HG02981 (cell line): ENCODE data around the gene C10orf67.
"Not testable (repeated sequence)": the region's sequence is repeated elsewhere in the genome, so short reads cannot be mapped to it uniquely, and the experiment has no call there.

ENCODE experiments used
- ATAC-seq: cut with Tn5 transposase; IDR thresholded peaks from one replicate; pipeline ENCODE4 v1.9.1; 2021; ENCODE audit warnings: mild to moderate bottlenecking, moderate library complexity; ENCODE audit not compliant: unreplicated experiment

The C10orf67 gene

DNA sequence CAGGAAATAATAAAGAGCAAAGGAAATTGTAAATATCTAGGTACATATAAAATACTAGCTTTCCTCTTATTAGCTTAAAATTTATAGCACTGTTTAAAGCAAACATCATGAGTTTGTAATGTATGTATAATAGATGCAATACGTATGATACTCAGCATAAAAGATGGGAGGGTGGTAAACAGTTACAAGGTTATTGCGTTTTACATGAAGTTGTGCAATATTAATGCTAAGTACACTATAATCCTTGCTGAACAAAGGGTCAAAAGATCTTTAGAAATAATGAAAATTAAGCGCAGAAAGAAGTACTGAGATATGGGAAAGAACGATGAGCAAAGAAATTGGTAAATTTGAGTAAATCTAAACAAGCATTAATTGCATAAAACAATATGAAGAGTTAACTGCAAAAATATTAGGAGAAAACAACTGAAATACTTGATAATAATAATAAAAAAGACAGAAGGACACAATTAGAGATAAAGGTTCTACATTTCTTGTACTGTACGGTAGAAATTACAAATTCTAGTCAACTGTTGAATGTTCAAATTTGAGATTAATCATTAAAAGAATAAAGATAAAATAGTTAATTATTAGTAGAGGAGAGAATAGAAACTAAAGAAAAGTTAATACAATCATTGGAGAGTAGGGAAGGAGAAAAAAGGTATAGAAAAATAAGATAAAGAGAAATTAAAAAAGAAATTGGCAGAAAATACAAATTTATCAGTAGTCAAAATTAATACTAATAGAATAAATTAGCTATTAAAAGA is 17.9 kb downstream of the C10orf67 start:
- no peak for ATAC-seq

DNA sequence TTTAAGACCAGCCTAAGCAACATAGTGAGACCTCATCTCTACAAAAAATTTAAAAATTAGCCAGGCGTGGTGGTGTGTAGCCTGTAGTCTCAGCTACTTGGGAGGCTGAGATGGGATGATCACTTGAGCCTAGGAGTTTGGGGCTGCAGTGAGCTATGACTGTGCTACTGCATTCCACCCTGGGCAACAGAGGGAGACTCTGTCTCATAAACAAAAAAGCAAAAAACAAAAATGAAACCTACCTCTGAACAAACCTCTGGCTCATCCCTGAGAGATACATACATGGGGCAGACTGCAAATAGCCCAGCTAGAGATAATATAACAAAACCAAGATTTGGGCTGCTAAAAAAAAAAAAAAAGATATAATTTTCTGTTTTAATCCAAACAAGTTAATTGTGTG is 19.5 kb downstream of the C10orf67 start:
- peak; percentile 92 for ATAC-seq

DNA sequence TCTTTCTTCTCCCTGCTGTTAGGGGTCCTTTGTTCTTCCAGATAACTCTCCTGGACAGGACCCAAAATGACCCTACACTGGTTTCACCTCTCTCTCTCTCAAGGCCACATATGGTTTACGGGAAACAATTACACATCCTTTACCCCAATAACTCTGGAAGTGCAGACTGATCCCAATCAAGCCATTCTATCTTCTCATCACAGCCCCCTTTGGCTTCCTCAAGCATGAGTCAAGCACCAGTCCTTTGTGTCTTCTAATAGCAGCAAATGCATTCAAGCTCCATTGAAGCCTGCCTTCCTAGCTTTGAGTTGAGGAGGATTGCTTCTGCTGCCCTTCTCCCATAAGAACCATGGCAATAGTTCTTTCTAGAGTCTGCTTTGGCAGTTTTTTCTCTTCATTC is 20.2 kb downstream of the C10orf67 start:
- ATAC-seq: no peak

DNA sequence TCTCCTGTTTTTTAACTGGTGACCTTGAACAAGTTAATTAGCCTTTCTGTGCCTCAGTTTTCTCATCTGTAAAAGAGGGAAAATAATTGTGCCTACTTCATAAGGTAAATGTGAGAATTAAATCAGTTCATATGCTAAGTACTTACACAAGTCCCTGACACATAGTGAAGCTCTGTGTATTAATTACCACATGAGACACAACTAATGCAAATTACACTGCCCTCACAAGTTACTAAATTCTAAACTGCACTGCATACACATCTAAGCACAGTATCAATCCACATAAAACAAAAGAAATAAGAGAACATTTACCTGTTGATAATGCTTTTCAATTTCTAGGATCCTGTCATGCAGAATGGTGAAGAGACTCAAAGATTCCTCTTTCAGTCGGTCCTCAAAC is 22.5 kb downstream of the C10orf67 start:
- no peak for ATAC-seq

DNA sequence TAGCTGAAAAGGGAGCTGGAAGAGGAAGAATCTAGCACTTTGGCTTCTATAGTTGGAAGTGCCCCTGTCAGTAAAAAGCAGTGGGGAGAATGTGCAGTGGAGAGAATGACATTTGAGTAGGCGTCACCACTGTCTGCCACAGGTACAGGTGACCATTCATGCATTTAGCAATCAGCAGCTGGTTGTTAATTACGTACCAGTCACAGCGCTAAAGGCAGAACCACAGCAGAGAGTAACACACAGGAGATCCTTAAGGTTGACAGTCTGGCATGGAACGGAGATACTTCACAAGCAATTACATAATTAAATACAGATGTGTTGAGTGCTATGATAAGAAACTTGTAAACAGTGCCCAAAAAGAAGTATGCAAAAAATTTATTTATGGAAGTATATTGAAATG is 24.8 kb downstream of the C10orf67 start:
- no peak for ATAC-seq

DNA sequence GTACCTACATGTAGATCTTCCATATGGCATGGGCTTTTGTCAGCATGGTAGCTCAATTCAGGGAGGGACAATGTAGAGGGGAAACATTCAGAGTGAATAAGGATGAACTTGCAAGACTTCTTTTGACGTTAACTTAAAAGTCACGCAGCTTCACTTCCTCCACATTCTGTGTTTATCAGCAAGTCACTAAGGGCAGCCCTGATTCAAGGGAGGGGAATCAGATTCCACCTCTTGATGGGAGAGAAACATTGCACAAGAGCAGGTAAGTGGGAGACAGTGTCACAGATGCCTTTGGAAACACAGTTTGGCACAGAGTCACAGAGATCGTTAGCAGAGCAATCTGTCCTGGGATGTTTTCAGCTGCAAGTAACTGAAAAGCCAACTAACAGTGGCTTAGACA is 26.2 kb downstream of the C10orf67 start:
- ATAC-seq: no peak

DNA sequence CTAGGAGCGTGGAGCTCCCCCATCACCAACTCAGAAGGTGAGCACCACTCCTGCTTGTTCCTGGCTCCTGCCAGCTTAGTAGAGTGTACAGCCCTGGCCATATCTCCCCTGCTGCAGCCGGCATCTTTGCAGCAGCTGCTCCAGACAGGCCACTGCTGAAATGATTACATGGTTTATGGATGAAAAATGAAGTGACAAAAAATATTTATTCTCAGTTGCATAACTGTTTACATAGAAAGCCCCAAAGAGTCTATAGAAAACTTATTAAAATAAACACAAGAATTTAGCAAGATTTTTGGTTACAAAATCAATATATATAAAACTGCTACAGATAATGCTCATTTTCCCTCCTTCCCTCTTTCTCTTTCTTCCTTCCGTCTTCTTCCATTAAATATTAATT is 27.2 kb downstream of the C10orf67 start:
- ATAC-seq: no peak

DNA sequence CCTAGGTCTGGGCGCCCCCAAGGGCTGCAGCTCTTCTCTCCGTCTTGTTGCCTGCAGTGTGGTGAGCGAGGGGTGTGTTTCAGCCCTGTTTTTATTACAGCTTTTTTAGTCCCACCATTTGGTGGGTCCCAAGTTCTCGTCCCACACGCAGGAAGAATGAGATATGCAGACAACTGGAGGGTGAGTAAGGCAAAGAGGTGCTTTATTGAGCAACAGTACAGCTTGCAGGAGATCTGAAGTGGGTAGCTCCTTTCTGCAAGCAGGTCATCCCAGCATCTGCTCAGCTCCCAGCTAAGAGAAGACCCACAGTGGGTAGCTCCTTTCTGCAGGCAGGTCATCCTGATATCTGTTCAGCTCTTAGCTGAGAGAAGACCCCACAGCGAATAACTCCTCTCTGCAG is 28.2 kb downstream of the C10orf67 start:
- ATAC-seq: no peak

DNA sequence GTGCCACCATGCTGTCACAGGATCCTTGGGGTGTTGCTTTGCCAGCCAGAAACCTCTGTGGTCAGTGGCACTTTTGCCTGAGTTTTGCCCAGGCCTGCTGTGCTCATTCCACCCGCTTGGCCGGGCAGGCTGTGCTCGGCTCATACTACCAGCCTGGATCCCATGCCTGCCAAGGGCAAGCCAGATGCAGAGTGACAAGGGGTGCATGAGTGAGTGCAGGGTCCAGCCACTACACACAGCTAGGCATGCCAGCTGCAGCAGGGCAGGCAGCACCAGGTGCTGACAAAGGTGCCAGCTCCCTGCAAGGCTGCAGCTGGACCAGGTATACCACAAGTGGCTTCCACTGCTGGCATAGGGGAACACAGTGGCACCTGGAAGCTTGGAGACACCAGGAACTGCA is 28.6 kb downstream of the C10orf67 start:
- ATAC-seq: no peak

DNA sequence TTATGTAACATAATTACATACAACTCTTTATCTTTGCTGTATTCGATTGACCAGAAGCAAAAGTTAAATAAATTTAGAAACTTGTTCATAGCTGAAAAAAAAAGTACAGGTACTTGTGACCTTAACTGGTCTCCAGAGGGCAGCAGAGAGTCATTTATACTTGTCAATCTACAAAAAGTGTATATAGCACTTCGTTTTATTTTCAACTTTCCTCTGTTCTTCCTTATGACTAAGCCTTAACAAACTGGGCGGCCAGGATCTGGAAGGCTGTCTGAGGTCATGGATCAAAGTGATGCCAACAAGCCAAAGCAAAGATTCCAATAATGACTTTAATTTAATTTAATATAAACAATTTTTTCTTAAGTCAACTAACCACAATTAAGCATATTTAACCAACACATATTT is 29.8 kb downstream of the C10orf67 start:
- ATAC-seq: no peak

DNA sequence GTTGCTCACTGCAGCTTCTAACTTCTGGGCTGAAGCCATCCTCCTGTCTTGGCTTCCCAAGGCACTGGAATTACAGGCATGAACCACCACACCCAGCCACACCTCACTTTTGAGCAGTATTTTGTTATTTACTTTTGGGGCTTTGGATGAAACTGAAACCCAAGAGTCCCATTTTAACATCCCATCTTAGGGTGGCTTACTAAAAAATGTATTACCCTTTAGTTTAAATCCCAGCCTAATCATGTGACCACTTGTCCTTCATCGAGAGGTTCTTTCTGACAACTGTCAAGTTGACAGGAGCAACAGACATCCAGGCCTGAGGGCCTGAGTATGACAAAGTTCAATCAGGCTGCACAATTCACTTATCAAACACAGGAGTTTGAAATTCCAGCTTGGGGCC is 33.6 kb downstream of the C10orf67 start:
- ATAC-seq: no peak

DNA sequence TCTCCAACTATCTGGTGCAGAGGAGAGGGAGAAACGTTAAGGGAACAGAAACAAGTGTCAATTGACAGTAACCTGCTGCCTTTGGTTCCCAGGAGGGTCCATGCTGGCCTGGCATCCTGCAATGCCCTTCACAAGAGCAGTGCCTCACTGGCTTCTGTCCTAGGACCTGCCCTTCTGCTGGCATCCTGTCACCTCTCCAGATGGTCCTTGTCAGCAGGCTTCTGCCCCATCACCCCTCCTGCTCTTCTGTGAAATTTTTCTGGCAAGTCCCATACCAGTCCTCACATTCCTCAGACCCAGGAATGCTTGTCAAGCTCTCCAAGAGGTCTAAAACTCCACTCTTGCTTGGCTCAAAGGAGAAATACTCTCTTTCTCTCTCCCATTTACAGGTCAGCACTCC is 34.2 kb downstream of the C10orf67 start:
- ATAC-seq: no peak

DNA sequence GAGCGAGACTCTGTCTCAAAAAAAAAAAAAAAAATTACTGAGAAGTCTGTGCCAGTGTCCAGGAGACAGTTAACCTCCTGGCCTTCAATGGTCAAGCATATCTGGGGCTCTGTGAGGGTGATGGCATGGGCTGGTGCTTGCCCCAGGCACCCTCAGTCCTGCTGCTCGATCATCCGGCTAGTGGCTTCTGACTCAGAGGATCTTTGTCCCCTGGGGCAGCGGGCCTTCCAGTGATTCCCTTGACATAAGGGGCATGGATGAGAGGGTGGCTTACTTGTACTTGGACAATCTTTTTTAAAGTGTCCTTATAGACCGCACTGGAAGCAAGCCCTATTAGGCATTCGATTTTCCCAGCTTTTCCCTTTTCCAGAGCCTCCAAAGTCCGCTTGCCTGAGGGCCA is 44.6 kb downstream of the C10orf67 start:
- ATAC-seq: not testable (repeated sequence)

DNA sequence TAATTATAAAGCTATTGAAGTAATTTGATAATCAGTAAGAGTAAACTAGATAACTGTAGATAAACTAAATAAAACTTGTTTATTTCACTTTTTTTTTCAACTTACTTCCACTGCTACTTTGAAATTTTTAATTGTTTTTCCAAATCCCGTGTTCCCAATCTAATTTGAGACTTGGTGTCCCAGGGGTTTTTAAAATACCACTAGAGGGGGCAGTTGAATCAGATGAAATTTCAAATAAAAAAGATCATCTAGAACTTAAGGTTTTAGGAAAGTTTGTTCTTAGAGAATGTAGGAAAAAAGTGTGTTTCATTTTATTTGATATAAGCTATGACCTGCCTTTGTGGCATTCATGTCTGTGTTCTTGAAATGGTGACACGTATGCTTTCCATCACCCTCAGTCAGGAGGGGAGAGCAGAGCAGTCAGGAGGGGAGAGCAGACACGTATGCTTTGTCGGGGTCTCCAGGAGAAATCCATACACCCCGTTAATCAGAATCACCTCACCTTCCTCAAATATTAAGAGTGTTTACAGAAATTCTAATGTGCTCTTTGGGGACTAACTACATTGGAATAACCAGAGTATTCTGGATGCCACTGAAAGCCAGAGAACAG is 49.9 kb downstream of the C10orf67 start:
- ATAC-seq: no peak

DNA sequence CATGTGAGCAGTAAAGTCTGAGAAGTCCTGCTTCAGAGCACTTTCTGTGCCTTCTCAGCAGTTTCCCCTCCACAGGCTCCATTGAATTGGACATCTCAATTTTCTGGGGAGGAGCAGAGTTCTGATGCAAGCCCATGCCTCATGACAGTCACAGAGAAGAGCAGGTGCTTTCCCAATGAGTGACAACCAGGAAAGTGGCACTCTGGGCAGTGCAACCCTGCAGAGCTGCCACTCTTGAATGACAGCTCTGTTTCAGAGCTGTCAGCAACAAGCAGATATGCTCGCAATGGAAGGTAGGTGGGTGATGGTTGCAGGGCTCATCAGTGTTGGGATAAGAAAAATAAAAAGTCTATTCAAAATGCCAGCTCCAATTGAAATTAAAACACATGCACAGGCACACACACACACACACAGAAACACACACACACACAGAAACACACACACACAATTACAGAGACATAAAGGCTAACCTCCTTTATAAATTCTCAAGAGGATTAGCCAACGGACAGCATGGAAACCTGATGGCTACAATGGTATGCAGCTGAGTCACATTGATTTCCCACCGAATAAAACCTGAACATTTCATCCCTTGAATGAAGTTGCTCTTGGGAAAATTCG is 50.5 kb downstream of the C10orf67 start:
- ATAC-seq: no peak

DNA sequence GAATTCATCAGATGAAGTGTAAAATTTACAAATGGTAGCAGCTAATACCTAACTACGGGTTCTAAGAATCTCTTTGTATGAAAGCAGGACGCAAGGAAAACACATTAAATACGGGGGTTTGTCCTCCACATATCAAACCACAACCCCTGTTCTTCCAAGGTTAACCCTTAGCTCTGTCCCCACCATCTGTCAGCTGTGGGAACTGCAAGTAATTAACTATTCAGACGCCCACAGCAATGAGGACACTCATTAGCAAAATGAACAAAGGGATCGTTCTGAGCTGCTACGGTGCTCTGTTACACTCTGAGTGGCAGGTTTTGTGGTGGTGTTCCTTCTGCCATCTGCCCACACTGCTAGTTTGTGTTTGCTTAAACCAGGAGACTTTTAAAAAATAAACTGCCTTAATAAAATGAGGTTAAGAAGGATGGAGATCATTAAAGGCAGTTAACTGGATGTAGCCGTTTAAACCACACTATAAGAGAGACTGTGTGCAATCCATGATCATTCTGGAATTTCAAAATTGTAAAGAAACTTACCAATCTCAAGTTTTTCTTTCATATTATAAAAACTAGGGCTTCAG is 51.4 kb downstream of the C10orf67 start:
- peak; percentile 86 for ATAC-seq

DNA sequence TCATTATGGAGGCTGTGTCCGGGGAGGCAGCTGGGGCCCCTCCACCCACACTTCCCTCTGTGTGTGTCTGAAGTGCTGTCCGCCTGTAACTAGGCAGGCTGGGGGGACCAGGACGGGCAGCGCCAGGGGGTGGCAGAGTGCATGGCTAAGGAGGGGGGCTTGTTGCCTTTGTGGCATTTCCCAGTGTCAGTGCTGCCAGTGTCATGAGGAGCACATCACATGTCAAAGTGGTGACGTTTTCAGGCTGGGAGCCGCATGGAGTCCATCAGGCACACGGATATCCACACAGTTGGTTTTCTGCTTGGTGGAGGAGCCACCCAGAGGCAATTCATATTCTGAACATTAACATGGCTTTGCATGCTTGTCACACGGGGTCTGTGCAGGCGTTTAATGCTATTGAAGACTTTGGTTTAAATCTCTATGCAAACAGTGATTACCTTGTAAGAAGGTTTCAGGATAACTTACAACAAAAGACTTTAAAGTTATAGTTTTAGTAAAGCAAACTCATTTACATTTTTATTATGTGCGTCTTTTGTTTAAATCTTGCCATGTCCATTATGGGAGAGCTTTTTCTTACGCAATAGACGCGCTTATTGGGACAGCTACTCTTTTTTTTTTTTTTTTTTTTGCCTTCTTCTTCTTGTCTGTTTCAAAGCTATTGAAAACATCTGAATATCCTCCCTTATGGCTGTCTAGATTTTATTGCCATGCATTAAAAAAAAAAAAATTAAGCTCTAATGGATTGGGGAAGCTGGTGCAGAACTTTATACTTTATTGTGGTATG is 52.9 kb downstream of the C10orf67 start:
- no peak for ATAC-seq

DNA sequence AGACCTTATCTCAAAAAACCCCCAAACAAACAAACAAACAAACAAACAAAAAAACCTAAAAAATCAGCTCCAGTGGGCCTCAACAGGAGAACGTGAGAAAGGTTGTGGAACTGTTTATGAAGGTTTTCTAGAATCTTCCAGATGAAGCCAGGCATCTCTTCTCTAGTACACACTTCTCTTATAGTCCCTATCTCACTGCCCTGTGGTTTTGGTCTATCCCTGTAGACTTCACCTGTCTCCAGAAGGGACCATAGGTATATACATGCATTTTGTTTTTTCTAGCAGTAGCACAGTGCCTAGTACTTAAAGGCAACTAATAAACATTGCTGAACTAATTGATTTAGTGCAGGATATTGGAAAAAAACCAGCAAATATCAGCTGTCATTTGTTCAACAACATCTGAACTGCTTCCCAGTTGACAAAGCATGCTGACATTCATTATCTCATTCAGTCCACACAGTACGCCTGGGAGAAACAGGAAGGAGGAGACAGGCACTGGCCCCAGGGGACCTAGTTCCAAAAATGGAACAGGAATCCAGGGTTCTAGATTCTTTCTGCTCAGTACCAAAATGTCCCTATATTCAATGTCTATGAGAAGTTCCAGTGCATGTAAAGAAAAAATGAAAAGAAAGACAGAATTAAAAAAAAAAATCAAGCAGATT is 59.8 kb downstream of the C10orf67 start:
- ATAC-seq: no peak

DNA sequence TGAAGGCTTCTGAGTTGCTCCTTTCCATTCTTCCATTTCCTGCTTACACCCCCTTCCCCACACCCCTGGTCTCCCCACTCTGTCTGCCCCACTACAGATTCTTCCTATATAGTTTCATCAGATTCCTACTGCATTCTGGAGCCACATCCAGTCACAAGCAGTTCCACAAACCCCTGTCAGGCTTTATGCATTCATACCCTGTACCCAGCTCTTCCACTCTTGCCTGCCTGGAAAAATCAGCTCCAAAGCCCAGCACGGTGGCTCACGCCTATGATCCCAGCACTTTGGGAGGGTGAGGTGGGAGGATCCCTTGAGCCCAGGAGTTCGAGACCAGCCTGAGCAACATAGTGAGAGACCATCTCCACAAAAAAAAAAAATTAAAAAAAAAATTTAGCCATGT is 60.4 kb downstream of the C10orf67 start:
- no peak for ATAC-seq

DNA sequence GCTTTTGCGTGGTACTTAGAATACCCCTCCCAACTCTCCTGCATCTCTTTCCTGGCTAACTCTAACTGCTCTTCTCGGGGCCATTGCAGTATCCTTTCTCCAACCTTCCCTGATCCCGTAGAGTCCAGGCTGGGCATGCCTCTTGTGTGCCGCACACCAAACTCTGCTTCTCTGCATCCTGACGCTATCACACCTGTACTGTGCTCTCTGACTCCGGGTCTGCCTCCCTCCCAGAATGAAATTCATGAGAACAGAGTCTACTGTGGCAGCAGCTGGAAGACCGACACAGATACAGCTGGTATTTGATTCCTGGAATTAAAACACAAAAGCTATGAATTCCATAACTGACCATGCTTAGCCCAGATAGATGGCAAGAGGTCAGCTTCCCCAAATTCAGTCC is 60.9 kb downstream of the C10orf67 start:
- ATAC-seq: no peak

DNA sequence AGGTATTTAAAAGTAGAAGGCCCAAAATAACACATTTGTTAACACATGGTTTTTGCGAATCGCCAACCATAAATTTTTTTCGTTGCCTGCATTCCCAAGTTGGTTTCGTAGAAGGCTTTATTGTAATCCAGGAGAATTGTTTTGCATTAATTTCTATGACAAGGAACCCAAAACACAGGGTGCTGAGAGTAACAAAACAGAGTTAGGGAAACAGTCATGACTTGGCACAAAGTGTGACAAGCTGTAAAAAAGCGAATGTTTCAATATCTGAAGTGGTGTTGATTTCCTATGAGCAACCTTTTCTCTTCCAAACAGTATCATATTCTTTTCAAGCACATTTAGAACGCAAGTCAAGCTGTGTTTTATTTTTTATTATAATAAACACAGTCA is 63.6 kb downstream of the C10orf67 start:
- ATAC-seq: no peak
